ENCODE data around the gene LARP1B. TPM values are rescaled to one million over a fixed set of nuclear protein-coding genes. Genes with fewer than 3 reads are reported as not detected.
"Not testable (repeated sequence)": the region's sequence is repeated elsewhere in the genome, so short reads cannot be mapped to it uniquely, and the experiment has no call there.

LARP1B gene
- 10 to 100 TPM; 11.1 to 12.4 (median 11.6) TPM for total RNA-seq (2021; fragmentation: NEBNext Ultra II Directional; extraction: Animal tissue kit (Norgen Biotek cat#: 25700))
- long read RNA-seq, partial matches to known transcripts, result 1 of 4 reads
- long read RNA-seq, other reads (novel, unspliced or antisense), result 1 of 4 reads

GRCh38 chr4:128060699-128061565 is at the start of gene LARP1B:
TSS of gene LARP1B (plus strand) at chr4:128061312. CDS start at chr4:128074952, 13,640 bp downstream.
- no peaks in the 10 kb centered on the region for H3K36me3 Mint-ChIP-seq (ENCODE audit: low read depth)
- peak; percentile 95 for DNase-seq
- peaks cover 19% of the 10 kb centered on the region for H3K4me1 Mint-ChIP-seq (ENCODE audit: low read depth)
- H3K27ac Mint-ChIP-seq, result peak within 1 kb of the TSS; percentile 91
- no peaks in the 10 kb centered on the region for H3K27me3 Mint-ChIP-seq (ENCODE audit: insufficient read depth)
- H3K9me3 Mint-ChIP-seq, result no peaks in the 10 kb centered on the region
- peak within 1 kb of the TSS; percentile 92 for H3K4me3 Mint-ChIP-seq
- TF ChIP-seq CTCF (IDR thresholded peaks at IDR 0.05), result no peak; the same call in 1 of the 2 replicates

- Mint-ChIP-seq H3K36me3 (ENCODE audit: low read depth) (peaks cover 13% of the 10 kb centered on the region), H3K9me3 (no peaks in the 10 kb centered on the region), H3K4me1 (ENCODE audit: low read depth) (no peaks in the 10 kb centered on the region), H3K27me3 (ENCODE audit: insufficient read depth) (no peaks in the 10 kb centered on the region), H3K27ac (no peak overlapping the region), H3K4me3 (no peak overlapping the region)
- no peak for TF ChIP-seq CTCF (IDR thresholded peaks at IDR 0.05)
- no peak for DNase-seq
Measured at GRCh38 chr4:128025319-128025718, 35.8 kb upstream of the LARP1B start.

- no peak for DNase-seq
- H3K27ac Mint-ChIP-seq, result no peak overlapping the region
- H3K4me1 Mint-ChIP-seq (ENCODE audit: low read depth), result no peaks in the 10 kb centered on the region
- H3K4me3 Mint-ChIP-seq, result no peak overlapping the region
- peaks cover 5% of the 10 kb centered on the region; the same call in 1 of the 2 replicates for H3K36me3 Mint-ChIP-seq (ENCODE audit: low read depth)
- TF ChIP-seq CTCF (IDR thresholded peaks at IDR 0.05), result no peak
- no peaks in the 10 kb centered on the region for H3K27me3 Mint-ChIP-seq (ENCODE audit: insufficient read depth)
- no peaks in the 10 kb centered on the region for H3K9me3 Mint-ChIP-seq
Measured at GRCh38 chr4:128029907-128030306, 31.2 kb upstream of the LARP1B start.

- Mint-ChIP-seq H3K4me3 (no peak overlapping the region), H3K36me3 (ENCODE audit: low read depth) (no peaks in the 10 kb centered on the region), H3K27me3 (ENCODE audit: insufficient read depth) (no peaks in the 10 kb centered on the region), H3K4me1 (ENCODE audit: low read depth) (no peaks in the 10 kb centered on the region), H3K9me3 (no peaks in the 10 kb centered on the region), H3K27ac (no peak overlapping the region)
- DNase-seq, result no peak
- no peak for TF ChIP-seq CTCF (IDR thresholded peaks at IDR 0.05)
Measured at GRCh38 chr4:128031756-128032384, 29.2 kb upstream of the LARP1B start.

- no peaks in the 10 kb centered on the region for H3K9me3 Mint-ChIP-seq
- no peaks in the 10 kb centered on the region for H3K36me3 Mint-ChIP-seq (ENCODE audit: low read depth)
- H3K4me3 Mint-ChIP-seq, result no peak overlapping the region
- TF ChIP-seq CTCF (IDR thresholded peaks at IDR 0.05), result no peak
- H3K27ac Mint-ChIP-seq, result no peak overlapping the region
- no peaks in the 10 kb centered on the region; the same call in 1 of the 2 replicates for H3K27me3 Mint-ChIP-seq (ENCODE audit: insufficient read depth)
- no peaks in the 10 kb centered on the region for H3K4me1 Mint-ChIP-seq (ENCODE audit: low read depth)
- DNase-seq, result no peak
Measured at GRCh38 chr4:128039568-128039967, 21.5 kb upstream of the LARP1B start.

GRCh38 chr4:128047019-128047418 is 14.1 kb upstream of the LARP1B start:
- H3K4me1 Mint-ChIP-seq (ENCODE audit: low read depth); H3K4me3 Mint-ChIP-seq; H3K9me3 Mint-ChIP-seq; H3K27me3 Mint-ChIP-seq (ENCODE audit: insufficient read depth); DNase-seq; H3K36me3 Mint-ChIP-seq (ENCODE audit: low read depth); H3K27ac Mint-ChIP-seq: not testable (repeated sequence)

GRCh38 chr4:128047514-128047913 is 13.6 kb upstream of the LARP1B start:
- H3K9me3 Mint-ChIP-seq; H3K4me1 Mint-ChIP-seq (ENCODE audit: low read depth); H3K4me3 Mint-ChIP-seq; DNase-seq; H3K27ac Mint-ChIP-seq; H3K36me3 Mint-ChIP-seq (ENCODE audit: low read depth); H3K27me3 Mint-ChIP-seq (ENCODE audit: insufficient read depth): not testable (repeated sequence)
